ENCODE data around the gene WFDC1. TPM values are rescaled to one million over a fixed set of nuclear protein-coding genes. Genes with fewer than 3 reads are reported as not detected.

The WFDC1 gene
- total RNA-seq, 1 donor from 2014 or later: not detected

GRCh38 chr16:84259691-84260090 lies 35.0 kb upstream of the WFDC1 start:
- Histone ChIP-seq H3K27me3 (peaks cover 7% of the 10 kb centered on the region), H4K20me1 (ENCODE audit: low read depth) (no peaks in the 10 kb centered on the region), H3K9me3 (ENCODE audit: low read depth) (no peaks in the 10 kb centered on the region), H3K4me2 (no peak overlapping the region), H3K9ac (no peak overlapping the region), H3K4me1 (no peaks in the 10 kb centered on the region), H3F3A (ENCODE audit: low read depth) (no peaks in the 10 kb centered on the region), H3K27ac (no peak overlapping the region), H3K36me3 (no peaks in the 10 kb centered on the region), H3K4me3 (no peak overlapping the region), H2AFZ (replicated peaks) (no peak overlapping the region), H3K79me2 (ENCODE audit: low read depth) (no peaks in the 10 kb centered on the region)
- no peak for DNase-seq (ENCODE audit: low spot score)
- H3K4me1 Mint-ChIP-seq: peaks cover 9% of the 10 kb centered on the region
- H3K27ac Mint-ChIP-seq: no peak overlapping the region
- no peaks in the 10 kb centered on the region for H3K36me3 Mint-ChIP-seq
- TF ChIP-seq EZH2 (IDR thresholded peaks at IDR 0.05) (no peak), CTCF (IDR thresholded peaks at IDR 0.05) (no peak), EZH2phosphoT487 (IDR thresholded peaks at IDR 0.05) (no peak)
- no peaks in the 10 kb centered on the region for H3K9me3 Mint-ChIP-seq
- H3K27me3 Mint-ChIP-seq (ENCODE audit: insufficient read depth, low read depth): peaks cover 19% of the 10 kb centered on the region
- no peak overlapping the region for H3K4me3 Mint-ChIP-seq

GRCh38 chr16:84260766-84261554 lies 33.7 kb upstream of the WFDC1 start:
- Mint-ChIP-seq H3K36me3 (no peaks in the 10 kb centered on the region), H3K27me3 (ENCODE audit: insufficient read depth, low read depth) (peaks cover 19% of the 10 kb centered on the region), H3K4me3 (no peak overlapping the region), H3K4me1 (peaks cover 10% of the 10 kb centered on the region), H3K9me3 (no peaks in the 10 kb centered on the region), H3K27ac (no peak overlapping the region)
- no peak overlapping the region for H3K9ac ChIP-seq
- H3K4me1 ChIP-seq: no peaks in the 10 kb centered on the region
- no peaks in the 10 kb centered on the region for H3F3A ChIP-seq (ENCODE audit: low read depth)
- no peak overlapping the region for H3K27ac ChIP-seq
- no peaks in the 10 kb centered on the region for H4K20me1 ChIP-seq (ENCODE audit: low read depth)
- no peaks in the 10 kb centered on the region for H3K9me3 ChIP-seq (ENCODE audit: low read depth)
- no peaks in the 10 kb centered on the region for H3K27me3 ChIP-seq
- no peaks in the 10 kb centered on the region for H3K36me3 ChIP-seq
- no peak overlapping the region for H3K4me3 ChIP-seq
- no peak overlapping the region for H3K4me2 ChIP-seq
- H3K79me2 ChIP-seq (ENCODE audit: low read depth): no peaks in the 10 kb centered on the region
- no peak overlapping the region for H2AFZ ChIP-seq (replicated peaks)
- DNase-seq (ENCODE audit: low spot score): no peak
- TF ChIP-seq EZH2 (IDR thresholded peaks at IDR 0.05) (no peak), CTCF (IDR thresholded peaks at IDR 0.05) (no peak), EZH2phosphoT487 (IDR thresholded peaks at IDR 0.05) (no peak)

GRCh38 chr16:84262031-84262430 lies 32.6 kb upstream of the WFDC1 start:
- H3K4me3 Mint-ChIP-seq: no peak overlapping the region
- DNase-seq (ENCODE audit: low spot score): no peak
- H3K36me3 Mint-ChIP-seq: no peaks in the 10 kb centered on the region
- no peak overlapping the region for H3K27ac Mint-ChIP-seq
- H3K36me3 ChIP-seq: no peaks in the 10 kb centered on the region
- H3K27me3 ChIP-seq: no peaks in the 10 kb centered on the region
- H3K4me1 ChIP-seq: no peaks in the 10 kb centered on the region
- H2AFZ ChIP-seq (replicated peaks): no peak overlapping the region
- no peak overlapping the region for H3K4me2 ChIP-seq
- H3K4me1 Mint-ChIP-seq: peaks cover 18% of the 10 kb centered on the region
- H3K79me2 ChIP-seq (ENCODE audit: low read depth): no peaks in the 10 kb centered on the region
- H3K9me3 Mint-ChIP-seq: no peaks in the 10 kb centered on the region
- H3K27me3 Mint-ChIP-seq (ENCODE audit: insufficient read depth, low read depth): peaks cover 21% of the 10 kb centered on the region
- no peak overlapping the region for H3K27ac ChIP-seq
- no peak overlapping the region for H3K9ac ChIP-seq
- H3F3A ChIP-seq (ENCODE audit: low read depth): no peaks in the 10 kb centered on the region
- TF ChIP-seq CTCF (IDR thresholded peaks at IDR 0.05) (no peak), EZH2 (IDR thresholded peaks at IDR 0.05) (no peak), EZH2phosphoT487 (IDR thresholded peaks at IDR 0.05) (no peak)
- H4K20me1 ChIP-seq (ENCODE audit: low read depth): no peaks in the 10 kb centered on the region
- no peaks in the 10 kb centered on the region for H3K9me3 ChIP-seq (ENCODE audit: low read depth)
- H3K4me3 ChIP-seq: no peak overlapping the region

Data from neural progenitor cell (in vitro differentiated cells).